Liver (tissue), 9 donors: ENCODE measurements around the gene SECISBP2L. TPM values are rescaled to one million over a fixed set of nuclear protein-coding genes. Genes with fewer than 3 reads are reported as not detected.

ENCODE experiments used
- DNase-seq: peaks from one replicate; pipeline ENCODE4 v3.0.0-alpha.2; 2017; ENCODE audit warnings: low spot score
- H3K27ac ChIP-seq, 2 donors: one replicate each; pipeline ENCODE4 v1.7.0; 2013; ENCODE audit warnings: inconsistent platforms in 2 of 2, low read length in 2 of 2, control low read depth in 1 of 2, low read depth in 1 of 2, mild to moderate bottlenecking in 1 of 2
- H3K27me3 ChIP-seq, 4 donors: one replicate each; pipeline versions ENCODE4 v1.6.1 to v1.7.0; 2013; ENCODE audit warnings: low read length in 3 of 4, inconsistent platforms in 1 of 4, mild to moderate bottlenecking in 1 of 4, moderate library complexity in 1 of 4; ENCODE audit not compliant: control insufficient read depth in 4 of 4, insufficient read depth in 4 of 4
- H3K36me3 ChIP-seq, 4 donors: one replicate each; pipeline versions ENCODE4 v1.6.1 to v1.7.0; 2013; ENCODE audit warnings: low read length in 3 of 4, mild to moderate bottlenecking in 3 of 4, low read depth in 1 of 4, moderate library complexity in 1 of 4; ENCODE audit not compliant: control insufficient read depth in 4 of 4, insufficient read depth in 3 of 4
- H3K4me1 ChIP-seq, 4 donors: one replicate each; pipeline versions ENCODE4 v1.6.1 to v1.7.0; 2013; ENCODE audit warnings: low read length in 3 of 4, mild to moderate bottlenecking in 3 of 4, moderate library complexity in 1 of 4; ENCODE audit not compliant: control insufficient read depth in 4 of 4, insufficient read depth in 4 of 4
- H3K4me3 ChIP-seq, 3 donors: one replicate each; pipeline versions ENCODE4 v1.6.1 to v1.7.0; 2013; ENCODE audit warnings: low read length in 3 of 3, control low read depth in 1 of 3, low read depth in 1 of 3, mild to moderate bottlenecking in 1 of 3
- H3K9ac ChIP-seq, 2 donors: one replicate each; pipeline ENCODE4 v1.7.0; 2013; ENCODE audit warnings: low read length in 2 of 2, mild to moderate bottlenecking in 2 of 2, moderate library complexity in 2 of 2, control low read depth in 1 of 2, low read depth in 1 of 2
- H3K9me3 ChIP-seq, 4 donors: one replicate each; pipeline versions ENCODE4 v1.6.1 to v1.7.0; 2013; ENCODE audit warnings: low read length in 3 of 4; ENCODE audit not compliant: control insufficient read depth in 4 of 4
- EGR1 ChIP-seq, 2 donors: IDR thresholded peaks; 2 replicates each; pipeline ENCODE4 v1.6.1; 2016 to 2018; ENCODE audit warnings: antibody characterized with exemption in 2 of 2, low read depth in 2 of 2
- FOXA1 ChIP-seq: IDR thresholded peaks from 2 replicates; pipeline ENCODE4 v1.6.1; 2016; ENCODE audit warnings: antibody characterized with exemption
- FOXA2 ChIP-seq: IDR thresholded peaks from 2 replicates; pipeline ENCODE4 v1.6.1; 2016; ENCODE audit warnings: antibody characterized with exemption
- GABPA ChIP-seq, 2 donors: IDR thresholded peaks in 1 of 2; conservative IDR thresholded peaks in 1 of 2; 2 replicates each; pipeline ENCODE4 v1.6.1; 2016; ENCODE audit warnings: antibody characterized with exemption in 2 of 2, mild to moderate bottlenecking in 1 of 2, moderate library complexity in 1 of 2
- HNF4A ChIP-seq, 2 donors: conservative IDR thresholded peaks; 2 replicates each; pipeline ENCODE4 v1.6.1; 2016; ENCODE audit warnings: antibody characterized with exemption in 2 of 2, mild to moderate bottlenecking in 2 of 2
- HNF4G ChIP-seq: IDR thresholded peaks from 2 replicates; pipeline ENCODE4 v1.6.1; 2016; ENCODE audit warnings: antibody characterized with exemption
- JUND ChIP-seq, 2 donors: IDR thresholded peaks; 2 replicates each; pipeline ENCODE4 v1.6.1; 2016; ENCODE audit warnings: antibody characterized with exemption in 2 of 2
- NR2F2 ChIP-seq: IDR thresholded peaks from 2 replicates; pipeline ENCODE4 v1.6.1; 2016; ENCODE audit warnings: antibody characterized with exemption
- RAD21 ChIP-seq, 2 donors: IDR thresholded peaks; 2 replicates each; pipeline ENCODE4 v1.6.1; 2016; ENCODE audit warnings: antibody characterized with exemption in 2 of 2, mild to moderate bottlenecking in 2 of 2
- RXRA ChIP-seq, 2 donors: IDR thresholded peaks; 2 replicates each; pipeline ENCODE4 v1.6.1; 2017 to 2018; ENCODE audit warnings: antibody characterized with exemption in 2 of 2, mild to moderate bottlenecking in 1 of 2
- SP1 ChIP-seq: IDR thresholded peaks from 2 replicates; pipeline ENCODE4 v1.6.1; 2018; ENCODE audit warnings: antibody characterized with exemption, mild to moderate bottlenecking
- TAF1 ChIP-seq: conservative IDR thresholded peaks from 2 replicates; pipeline ENCODE4 v1.6.1; 2016; ENCODE audit warnings: antibody characterized with exemption, mild to moderate bottlenecking
- YY1 ChIP-seq: IDR thresholded peaks from 2 replicates; pipeline ENCODE4 v1.6.1; 2016; ENCODE audit warnings: antibody characterized with exemption, mild to moderate bottlenecking
- WGBS: extraction: QIAGEN DNeasy Blood & Tissue Kit; methylation state at CpG from one replicate; pipeline ENCODE4 v1.1.7; 2013; 5-methylcytosine and 5-hydroxymethylcytosine counted together
- polyA plus RNA-seq, 2 donors: library from polyadenylated mRNA; stranded (reverse) in 1 of 2; unstranded in 1 of 2; fragments of 200-250 nt in 1 of 2; fragments of >200 nt in 1 of 2; fragmentation: Nextera tagmentation in 1 of 2; extraction: Ambion mirVana in 1 of 2; gene quantifications; one replicate each; pipeline versions ENCODE4 v1.2.1 to v1.2.3, GENCODE V29; 2013 to 2015
- total RNA-seq, 2 donors: library from RNA; depleted of rRNA; stranded (reverse); fragments of >200 nt; gene quantifications; one replicate each; pipeline ENCODE4 v1.2.3, GENCODE V29; 2014
- TF ChIP-seq, protein P1 (sequence below): fragments of 150-350 bp; IDR thresholded peaks from 2 replicates; pipeline ENCODE4 v1.5.1; 2017; ENCODE audit warnings: improper control_type of control experiment, low read depth, low read length; ENCODE audit not compliant: missing input control
- TF ChIP-seq, protein P2 (sequence below): IDR thresholded peaks from 2 replicates; pipeline ENCODE4 v1.6.1; 2016; ENCODE audit warnings: antibody characterized with exemption
- TF ChIP-seq, protein P3 (sequence below): IDR thresholded peaks from 2 replicates; pipeline ENCODE4 v1.6.1; 2016; ENCODE audit warnings: antibody characterized with exemption
- TF ChIP-seq, protein P4 (sequence below): IDR thresholded peaks from 2 replicates; pipeline ENCODE4 v1.6.1; 2016; ENCODE audit warnings: antibody characterized with exemption
- TF ChIP-seq, protein P5 (sequence below): IDR thresholded peaks from 2 replicates; pipeline ENCODE4 v1.6.1; 2016; ENCODE audit warnings: antibody characterized with exemption, mild to moderate bottlenecking
- donor health status: healthy.
- donor health status: healthy.
- donor health status: healthy.
- donor health status: healthy.
- donor health status: healthy.

Gene SECISBP2L
- total and polyA plus RNA-seq, 4 donors: 5.7 to 15.7 (median 14.3) TPM

DNA sequence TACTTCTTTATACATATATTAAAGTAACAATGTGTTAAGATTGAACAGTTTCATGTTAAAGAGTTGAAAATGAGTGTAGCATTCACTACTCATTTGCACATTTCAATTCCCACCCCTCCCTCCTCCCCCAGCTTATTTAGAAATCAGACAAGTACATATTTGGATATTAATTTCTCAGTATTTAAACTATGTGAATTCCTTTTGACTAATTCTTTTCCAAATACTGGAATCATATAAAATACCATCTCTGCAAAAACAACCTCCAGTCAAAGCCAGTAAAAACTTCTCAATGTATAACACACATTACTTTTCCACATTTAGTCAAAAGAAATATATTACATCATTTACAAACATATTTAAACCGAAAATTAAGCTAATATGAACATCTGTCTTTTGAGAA, 57.1 kb downstream of the SECISBP2L start:
- peaks cover 7 to 20% (median 14%) of the 10 kb centered on the region in 4 donors for H3K36me3 ChIP-seq
- no peak overlapping the region for H3K4me3 ChIP-seq
- no peak overlapping the region for H3K27ac ChIP-seq
- H3K4me1 ChIP-seq: peaks cover 3 to 28% (median 23%) of the 10 kb centered on the region in 4 donors
- no peaks in the 10 kb centered on the region for H3K9me3 ChIP-seq
- H3K27me3 ChIP-seq: no peaks in the 10 kb centered on the region
- 86% methylated on average over 1 of the region's 1 CpG for WGBS
- no peak overlapping the region for H3K9ac ChIP-seq
- no peak for DNase-seq
- no peak for TF ChIP-seq JUND (IDR thresholded peaks at IDR 0.05)
- TF ChIP-seq NR2F2: no peak
- TF ChIP-seq, protein P1, sequence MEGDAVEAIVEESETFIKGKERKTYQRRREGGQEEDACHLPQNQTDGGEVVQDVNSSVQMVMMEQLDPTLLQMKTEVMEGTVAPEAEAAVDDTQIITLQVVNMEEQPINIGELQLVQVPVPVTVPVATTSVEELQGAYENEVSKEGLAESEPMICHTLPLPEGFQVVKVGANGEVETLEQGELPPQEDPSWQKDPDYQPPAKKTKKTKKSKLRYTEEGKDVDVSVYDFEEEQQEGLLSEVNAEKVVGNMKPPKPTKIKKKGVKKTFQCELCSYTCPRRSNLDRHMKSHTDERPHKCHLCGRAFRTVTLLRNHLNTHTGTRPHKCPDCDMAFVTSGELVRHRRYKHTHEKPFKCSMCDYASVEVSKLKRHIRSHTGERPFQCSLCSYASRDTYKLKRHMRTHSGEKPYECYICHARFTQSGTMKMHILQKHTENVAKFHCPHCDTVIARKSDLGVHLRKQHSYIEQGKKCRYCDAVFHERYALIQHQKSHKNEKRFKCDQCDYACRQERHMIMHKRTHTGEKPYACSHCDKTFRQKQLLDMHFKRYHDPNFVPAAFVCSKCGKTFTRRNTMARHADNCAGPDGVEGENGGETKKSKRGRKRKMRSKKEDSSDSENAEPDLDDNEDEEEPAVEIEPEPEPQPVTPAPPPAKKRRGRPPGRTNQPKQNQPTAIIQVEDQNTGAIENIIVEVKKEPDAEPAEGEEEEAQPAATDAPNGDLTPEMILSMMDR: no peak
- TF ChIP-seq FOXA1: no peak
- no peak for TF ChIP-seq HNF4A (conservative IDR thresholded peaks at IDR 0.05)
- no peak for TF ChIP-seq TAF1
- TF ChIP-seq SP1: no peak
- TF ChIP-seq HNF4G: no peak
- no peak for TF ChIP-seq GABPA (IDR thresholded peaks at IDR 0.05 in 1 of 2, conservative IDR thresholded peaks at IDR 0.05 in 1 of 2)
- TF ChIP-seq EGR1 (IDR thresholded peaks at IDR 0.05; ENCODE audit: low read depth in 2 of 2): no peak
- TF ChIP-seq RXRA (IDR thresholded peaks at IDR 0.05): no peak
- TF ChIP-seq FOXA2: no peak

DNA sequence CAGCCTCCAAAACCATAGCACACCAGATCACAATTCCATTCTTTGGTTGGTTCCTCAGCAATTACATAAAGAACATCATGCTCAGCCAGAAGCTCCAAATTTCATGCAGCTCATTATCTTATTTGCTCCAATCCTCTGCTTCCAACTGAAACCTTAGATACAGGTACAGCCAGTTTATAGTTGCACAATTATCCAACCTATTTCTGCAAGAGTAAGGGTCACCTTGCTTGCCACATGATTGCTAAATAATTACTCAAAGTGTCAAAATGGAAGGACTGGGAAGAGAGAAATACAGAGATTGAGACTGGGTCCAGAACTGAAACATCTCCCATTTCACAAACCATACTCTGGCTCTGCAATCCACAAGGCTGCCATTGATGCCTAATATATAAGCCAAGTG, 59.1 kb downstream of the SECISBP2L start:
- H3K36me3 ChIP-seq: peaks cover 1 to 14% (median 7%) of the 10 kb centered on the region in 4 donors
- no peak for DNase-seq
- peaks cover 3 to 35% (median 24%) of the 10 kb centered on the region in 4 donors for H3K4me1 ChIP-seq
- no peak overlapping the region for H3K4me3 ChIP-seq
- no peaks in the 10 kb centered on the region for H3K27me3 ChIP-seq
- peak overlapping the region; percentile 37 to 62 for H3K27ac ChIP-seq
- TF ChIP-seq, protein P2, sequence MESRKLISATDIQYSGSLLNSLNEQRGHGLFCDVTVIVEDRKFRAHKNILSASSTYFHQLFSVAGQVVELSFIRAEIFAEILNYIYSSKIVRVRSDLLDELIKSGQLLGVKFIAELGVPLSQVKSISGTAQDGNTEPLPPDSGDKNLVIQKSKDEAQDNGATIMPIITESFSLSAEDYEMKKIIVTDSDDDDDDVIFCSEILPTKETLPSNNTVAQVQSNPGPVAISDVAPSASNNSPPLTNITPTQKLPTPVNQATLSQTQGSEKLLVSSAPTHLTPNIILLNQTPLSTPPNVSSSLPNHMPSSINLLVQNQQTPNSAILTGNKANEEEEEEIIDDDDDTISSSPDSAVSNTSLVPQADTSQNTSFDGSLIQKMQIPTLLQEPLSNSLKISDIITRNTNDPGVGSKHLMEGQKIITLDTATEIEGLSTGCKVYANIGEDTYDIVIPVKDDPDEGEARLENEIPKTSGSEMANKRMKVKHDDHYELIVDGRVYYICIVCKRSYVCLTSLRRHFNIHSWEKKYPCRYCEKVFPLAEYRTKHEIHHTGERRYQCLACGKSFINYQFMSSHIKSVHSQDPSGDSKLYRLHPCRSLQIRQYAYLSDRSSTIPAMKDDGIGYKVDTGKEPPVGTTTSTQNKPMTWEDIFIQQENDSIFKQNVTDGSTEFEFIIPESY: peak; percentile 47
- TF ChIP-seq YY1: peak; percentile 93
- TF ChIP-seq HNF4A (conservative IDR thresholded peaks at IDR 0.05): peak; percentile 73 to 80
- peak; percentile 22 to 62 for TF ChIP-seq JUND (IDR thresholded peaks at IDR 0.05)
- no peak for TF ChIP-seq FOXA2
- TF ChIP-seq, protein P1: no peak
- TF ChIP-seq EGR1 (IDR thresholded peaks at IDR 0.05; ENCODE audit: low read depth in 2 of 2): peak in 1 of 2 donors; percentile 23
- TF ChIP-seq, protein P3, sequence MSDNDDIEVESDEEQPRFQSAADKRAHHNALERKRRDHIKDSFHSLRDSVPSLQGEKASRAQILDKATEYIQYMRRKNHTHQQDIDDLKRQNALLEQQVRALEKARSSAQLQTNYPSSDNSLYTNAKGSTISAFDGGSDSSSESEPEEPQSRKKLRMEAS: peak; percentile 57
- TF ChIP-seq HNF4G: no peak
- TF ChIP-seq NR2F2: peak; percentile 14
- no peak for TF ChIP-seq FOXA1
- TF ChIP-seq, protein P4, sequence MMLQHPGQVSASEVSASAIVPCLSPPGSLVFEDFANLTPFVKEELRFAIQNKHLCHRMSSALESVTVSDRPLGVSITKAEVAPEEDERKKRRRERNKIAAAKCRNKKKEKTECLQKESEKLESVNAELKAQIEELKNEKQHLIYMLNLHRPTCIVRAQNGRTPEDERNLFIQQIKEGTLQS: peak; percentile 34
- TF ChIP-seq SP1: peak; percentile 27
- TF ChIP-seq RXRA (IDR thresholded peaks at IDR 0.05): peak; percentile 69 to 70
- TF ChIP-seq RAD21 (IDR thresholded peaks at IDR 0.05): peak; percentile 18 to 22
- TF ChIP-seq TAF1: no peak
- no peak for TF ChIP-seq GABPA (IDR thresholded peaks at IDR 0.05 in 1 of 2, conservative IDR thresholded peaks at IDR 0.05 in 1 of 2)
- TF ChIP-seq, protein P5, sequence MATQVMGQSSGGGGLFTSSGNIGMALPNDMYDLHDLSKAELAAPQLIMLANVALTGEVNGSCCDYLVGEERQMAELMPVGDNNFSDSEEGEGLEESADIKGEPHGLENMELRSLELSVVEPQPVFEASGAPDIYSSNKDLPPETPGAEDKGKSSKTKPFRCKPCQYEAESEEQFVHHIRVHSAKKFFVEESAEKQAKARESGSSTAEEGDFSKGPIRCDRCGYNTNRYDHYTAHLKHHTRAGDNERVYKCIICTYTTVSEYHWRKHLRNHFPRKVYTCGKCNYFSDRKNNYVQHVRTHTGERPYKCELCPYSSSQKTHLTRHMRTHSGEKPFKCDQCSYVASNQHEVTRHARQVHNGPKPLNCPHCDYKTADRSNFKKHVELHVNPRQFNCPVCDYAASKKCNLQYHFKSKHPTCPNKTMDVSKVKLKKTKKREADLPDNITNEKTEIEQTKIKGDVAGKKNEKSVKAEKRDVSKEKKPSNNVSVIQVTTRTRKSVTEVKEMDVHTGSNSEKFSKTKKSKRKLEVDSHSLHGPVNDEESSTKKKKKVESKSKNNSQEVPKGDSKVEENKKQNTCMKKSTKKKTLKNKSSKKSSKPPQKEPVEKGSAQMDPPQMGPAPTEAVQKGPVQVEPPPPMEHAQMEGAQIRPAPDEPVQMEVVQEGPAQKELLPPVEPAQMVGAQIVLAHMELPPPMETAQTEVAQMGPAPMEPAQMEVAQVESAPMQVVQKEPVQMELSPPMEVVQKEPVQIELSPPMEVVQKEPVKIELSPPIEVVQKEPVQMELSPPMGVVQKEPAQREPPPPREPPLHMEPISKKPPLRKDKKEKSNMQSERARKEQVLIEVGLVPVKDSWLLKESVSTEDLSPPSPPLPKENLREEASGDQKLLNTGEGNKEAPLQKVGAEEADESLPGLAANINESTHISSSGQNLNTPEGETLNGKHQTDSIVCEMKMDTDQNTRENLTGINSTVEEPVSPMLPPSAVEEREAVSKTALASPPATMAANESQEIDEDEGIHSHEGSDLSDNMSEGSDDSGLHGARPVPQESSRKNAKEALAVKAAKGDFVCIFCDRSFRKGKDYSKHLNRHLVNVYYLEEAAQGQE: peak; percentile 28
- no peak overlapping the region for H3K9ac ChIP-seq
- no peaks in the 10 kb centered on the region for H3K9me3 ChIP-seq
